ENCODE data around the gene MYH15.

DNA sequence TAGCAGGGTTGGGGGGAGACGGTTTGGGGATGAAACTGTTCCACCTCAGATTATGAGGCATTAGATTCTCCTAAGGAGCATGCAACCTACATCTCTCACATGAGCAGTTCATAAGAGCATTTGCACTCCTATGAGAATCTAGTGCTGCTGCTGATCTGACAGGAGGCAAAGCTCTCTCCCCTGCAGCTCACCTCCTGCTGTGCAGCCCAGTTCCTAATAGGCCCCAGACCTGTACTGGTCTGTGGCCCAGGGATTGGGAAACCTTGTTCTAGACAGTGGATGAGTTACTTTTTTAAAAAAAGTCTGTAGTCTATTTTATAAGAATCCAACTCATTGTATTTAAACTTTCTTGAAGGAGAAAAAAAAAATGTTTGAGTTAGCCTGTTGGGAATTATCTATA is 114.1 kb downstream of the MYH15 start:
- TF ChIP-seq EZH2 (IDR thresholded peaks at IDR 0.05; ENCODE audit: borderline replicate concordance) (no peak), EZH2phosphoT487 (IDR thresholded peaks at IDR 0.05; ENCODE audit: low read depth, severe bottlenecking, unreplicated experiment) (no peak)
- TF ChIP-seq, protein P1, sequence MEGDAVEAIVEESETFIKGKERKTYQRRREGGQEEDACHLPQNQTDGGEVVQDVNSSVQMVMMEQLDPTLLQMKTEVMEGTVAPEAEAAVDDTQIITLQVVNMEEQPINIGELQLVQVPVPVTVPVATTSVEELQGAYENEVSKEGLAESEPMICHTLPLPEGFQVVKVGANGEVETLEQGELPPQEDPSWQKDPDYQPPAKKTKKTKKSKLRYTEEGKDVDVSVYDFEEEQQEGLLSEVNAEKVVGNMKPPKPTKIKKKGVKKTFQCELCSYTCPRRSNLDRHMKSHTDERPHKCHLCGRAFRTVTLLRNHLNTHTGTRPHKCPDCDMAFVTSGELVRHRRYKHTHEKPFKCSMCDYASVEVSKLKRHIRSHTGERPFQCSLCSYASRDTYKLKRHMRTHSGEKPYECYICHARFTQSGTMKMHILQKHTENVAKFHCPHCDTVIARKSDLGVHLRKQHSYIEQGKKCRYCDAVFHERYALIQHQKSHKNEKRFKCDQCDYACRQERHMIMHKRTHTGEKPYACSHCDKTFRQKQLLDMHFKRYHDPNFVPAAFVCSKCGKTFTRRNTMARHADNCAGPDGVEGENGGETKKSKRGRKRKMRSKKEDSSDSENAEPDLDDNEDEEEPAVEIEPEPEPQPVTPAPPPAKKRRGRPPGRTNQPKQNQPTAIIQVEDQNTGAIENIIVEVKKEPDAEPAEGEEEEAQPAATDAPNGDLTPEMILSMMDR (IDR thresholded peaks at IDR 0.05; ENCODE audit: poor library complexity) = no peak

Measured in hepatocyte (in vitro differentiated cells).